K562 (cell line): ENCODE measurements around the gene MAP3K12. TPM values are rescaled to one million over a fixed set of nuclear protein-coding genes. Genes with fewer than 3 reads are reported as not detected.

Experiments
- ATAC-seq: fragments of 200-7000 bp; cut with Tn5 transposase; 3 replicates; pipeline ENCODE4 v1.9.1; 2020; ENCODE audit warnings: moderate library complexity
- BruUV-seq: library from RNA; stranded (reverse); fragments of 400-500 nt; replicated peaks from 2 replicates; lab custom pipeline; 2021; lab: Mats Ljungman, UMichigan
- CTCF ChIA-PET: fragments of 300-600 bp; formaldehyde crosslinking; extraction: SDS; loops from one replicate; lab custom pipeline; 2021; ENCODE audit warnings: low intra/inter-chr PET ratio; lab: Yijun Ruan, JAX
- POLR2A ChIA-PET: fragments of 300-600, 350-650 bp; sonication (Branson Sonifier 250); formaldehyde crosslinking; extraction: SDS; loops from one replicate; lab custom pipeline; 2021; ENCODE audit warnings: antibody characterized with exemption, inconsistent platforms; lab: Yijun Ruan, JAX
- DNase-seq, 4 experiments: peaks; one replicate each; pipeline versions ENCODE4 v3.0.0 to v3.0.0-alpha.2; 2011 to 2018; ENCODE audit warnings: low spot score in 3 of 4, mixed read lengths in 3 of 4; ENCODE audit errors: extremely low read depth in 1 of 4
- FAIRE-seq: peaks from 2 replicates; lab custom pipeline; 2011; peaks lifted over from hg19 to GRCh38; lab: Jason Lieb, UNC
- H2AFZ ChIP-seq: 2 replicates; pipeline ENCODE4 v1.6.0; 2011; ENCODE audit warnings: low read depth, low read length, control low read depth, inconsistent platforms
- H3K27ac ChIP-seq: fragments of 200-600 bp; 3 replicates; pipeline ENCODE4 v1.8.0; 2011; ENCODE audit warnings: low read depth, mild to moderate bottlenecking, control low read depth, inconsistent platforms, low read length, moderate library complexity, mixed read lengths; ENCODE audit errors: extremely low read depth
- H3K27me3 ChIP-seq, 2 experiments: fragments of 300-600 bp in 1 of 2; 2 replicates in 1 of 2; 3 replicates in 1 of 2; pipeline versions ENCODE4 v1.6.0 to v1.8.0; 2011; ENCODE audit warnings: inconsistent platforms in 2 of 2, low read length in 2 of 2, mild to moderate bottlenecking in 1 of 2, mixed read lengths in 1 of 2, moderate library complexity in 1 of 2; ENCODE audit not compliant: control insufficient read depth in 2 of 2, insufficient read depth in 2 of 2
- H3K36me3 ChIP-seq: fragments of 300-600 bp; 3 replicates; pipeline ENCODE4 v1.8.0; 2011; ENCODE audit warnings: mild to moderate bottlenecking, low read length, inconsistent platforms; ENCODE audit not compliant: control insufficient read depth, insufficient read depth
- H3K4me1 ChIP-seq, 2 experiments: fragments of 200-600 bp in 1 of 2; replicated peaks in 1 of 2; 2 replicates in 1 of 2; 3 replicates in 1 of 2; pipeline versions ENCODE4 v1.5.1 to v1.8.0; 2011; ENCODE audit warnings: inconsistent platforms in 2 of 2, low read length in 2 of 2, mild to moderate bottlenecking in 1 of 2, mixed read lengths in 1 of 2, moderate library complexity in 1 of 2; ENCODE audit not compliant: control insufficient read depth in 2 of 2, insufficient read depth in 2 of 2
- H3K4me2 ChIP-seq: 2 replicates; pipeline ENCODE4 v1.6.1; 2011; ENCODE audit warnings: low read length, control low read depth, inconsistent platforms, mixed read lengths; ENCODE audit not compliant: insufficient read depth
- H3K4me3 ChIP-seq: fragments of 200-600 bp; sonication (generic), shearing (Covaris generic); 2 replicates; pipeline ENCODE4 v1.5.1; 2016; ENCODE audit warnings: control low read depth, inconsistent platforms
- H3K79me2 ChIP-seq: fragments of 200-600 bp; 3 replicates; pipeline ENCODE4 v1.8.0; 2011; ENCODE audit warnings: low read length, inconsistent platforms; ENCODE audit not compliant: control insufficient read depth, insufficient read depth
- H3K9ac ChIP-seq, 2 experiments: 2 replicates each; pipeline versions ENCODE4 v1.6.0 to v1.6.1; 2011; ENCODE audit warnings: low read depth in 2 of 2, low read length in 2 of 2, control low read depth in 1 of 2, inconsistent platforms in 1 of 2, mild to moderate bottlenecking in 1 of 2, mixed read lengths in 1 of 2; ENCODE audit not compliant: insufficient read depth in 1 of 2
- H3K9me1 ChIP-seq: one replicate; pipeline ENCODE4 v1.6.0; 2011; ENCODE audit warnings: inconsistent platforms, mild to moderate bottlenecking, low read length, moderate library complexity; ENCODE audit not compliant: control insufficient read depth, insufficient read depth
- H3K9me3 ChIP-seq: replicated peaks from 2 replicates; pipeline ENCODE4 v1.5.1; 2011; ENCODE audit warnings: low read depth, low read length, inconsistent platforms; ENCODE audit not compliant: control insufficient read depth, insufficient read depth
- H4K20me1 ChIP-seq: replicated peaks from 2 replicates; pipeline ENCODE4 v1.6.1; 2011; ENCODE audit warnings: low read length, inconsistent platforms, mixed read lengths; ENCODE audit not compliant: control insufficient read depth, insufficient read depth
- MAZ ChIP-seq, 2 experiments: fragments of 450-650 bp in 1 of 2; sonication (generic) in 1 of 2; formaldehyde crosslinking; IDR thresholded peaks in 1 of 2; conservative IDR thresholded peaks in 1 of 2; 2 replicates each; pipeline versions ENCODE4 v1.4.0 to v1.5.0; 2020; ENCODE audit warnings: mild to moderate bottlenecking in 1 of 2, missing genetic modification reagents in 1 of 2
- MYC ChIP-seq, 2 experiments: fragments of 250-450 bp in 1 of 2; sonication (Bioruptor Pico) in 1 of 2; IDR thresholded peaks; 2 replicates each; pipeline versions ENCODE4 v1.5.1 to v1.6.1; 2012 to 2021; ENCODE audit warnings: low read depth in 2 of 2, borderline replicate concordance in 1 of 2, improper control_type of control experiment in 1 of 2, low read length in 1 of 2, mild to moderate bottlenecking in 1 of 2, moderate library complexity in 1 of 2
- RBM25 ChIP-seq: fragments of 200-400 bp; formaldehyde crosslinking; IDR thresholded peaks from 2 replicates; pipeline ENCODE4 v1.6.1; 2018; ENCODE audit warnings: low read length, low read depth, moderate library complexity; ENCODE audit not compliant: severe bottlenecking
- RFX7 ChIP-seq: fragments of 250-450 bp; sonication (Bioruptor Pico); IDR thresholded peaks from 2 replicates; pipeline ENCODE4 v1.5.1; 2021; ENCODE audit warnings: mild to moderate bottlenecking
- ZBED1 ChIP-seq: IDR thresholded peaks from 2 replicates; pipeline ENCODE4 v1.6.1; 2014
- ZFX ChIP-seq: sonication (generic); formaldehyde crosslinking; IDR thresholded peaks from 2 replicates; pipeline ENCODE4 v1.8.0; 2022; ENCODE audit warnings: mild to moderate bottlenecking, missing genetic modification reagents, moderate library complexity
- ZNF668 ChIP-seq: fragments of 250-450 bp; sonication (Bioruptor Pico); IDR thresholded peaks from 2 replicates; pipeline ENCODE4 v1.8.0; 2022; ENCODE audit warnings: mild to moderate bottlenecking, inconsistent platforms
- WGBS: fragments of 100-300 bp; shearing (Covaris generic); methylation state at CpG from one replicate; pipeline ENCODE4 v1.1.6; 2016; ENCODE audit warnings: low coverage, mixed read lengths; ENCODE audit not compliant: insufficient coverage; ENCODE audit errors: missing lambda C conversion rate; 5-methylcytosine and 5-hydroxymethylcytosine counted together
- in situ Hi-C: fragments of 300-500 bp; cut with MboI; formaldehyde crosslinking; loops from 4 replicates; pipeline ENCODE4 v1.15.0; 2018; ENCODE audit warnings: inconsistent platforms, mixed read lengths
- intact Hi-C: fragments of 100-400 bp; cut with micrococcal nuclease; formaldehyde crosslinking; loops from 2 replicates; pipeline ENCODE4 v1.14.2; 2022
- polyA plus RNA-seq, 8 experiments: library from polyadenylated mRNA; depleted of rRNA in 4 of 8; stranded (reverse) in 5 of 8; unstranded in 3 of 8; fragments of >200 nt; fragmentation: Nextera tagmentation in 2 of 8; fragmentation: Illumina TruSeq in 1 of 8; extraction: Ambion mirVana in 2 of 8; extraction: Trizol in 1 of 8; gene quantifications; 2 replicates each; pipeline versions ENCODE4 v1.2.1 to v1.2.3, GENCODE V29; 2011 to 2014; ENCODE audit warnings: inconsistent platforms in 1 of 8, missing spikeins in 1 of 8
- total RNA-seq, 7 experiments: library from RNA; depleted of rRNA in 6 of 7; stranded (reverse); fragments of >200 nt in 6 of 7; fragmentation: Illumina TruSeq in 2 of 7; extraction: Trizol in 2 of 7; gene quantifications; 2 replicates each; pipeline versions ENCODE4 v1.2.1 to v1.2.3, GENCODE V29; 2011 to 2021; ENCODE audit warnings: low replicate concordance in 1 of 7
- TF ChIP-seq, protein P1 (sequence below): fragments of 200-400 bp; formaldehyde crosslinking; IDR thresholded peaks from 2 replicates; pipeline ENCODE4 v1.6.1; 2017; ENCODE audit warnings: mild to moderate bottlenecking, low read depth, low read length, moderate library complexity
- TF ChIP-seq, protein P2 (sequence below): fragments of 200-800 bp; sonication (Bioruptor generic); IDR thresholded peaks from 2 replicates; pipeline ENCODE4 v1.6.1; 2017; ENCODE audit warnings: missing genetic modification characterization, missing compliant biosample characterization

The MAP3K12 gene
- total and polyA plus RNA-seq, 9 of the 15 experiments (the other 6 are each of a cell fraction or from before 2014, with no cell fraction given): 0.10 to 2.4 (median 1.6) TPM

DNA sequence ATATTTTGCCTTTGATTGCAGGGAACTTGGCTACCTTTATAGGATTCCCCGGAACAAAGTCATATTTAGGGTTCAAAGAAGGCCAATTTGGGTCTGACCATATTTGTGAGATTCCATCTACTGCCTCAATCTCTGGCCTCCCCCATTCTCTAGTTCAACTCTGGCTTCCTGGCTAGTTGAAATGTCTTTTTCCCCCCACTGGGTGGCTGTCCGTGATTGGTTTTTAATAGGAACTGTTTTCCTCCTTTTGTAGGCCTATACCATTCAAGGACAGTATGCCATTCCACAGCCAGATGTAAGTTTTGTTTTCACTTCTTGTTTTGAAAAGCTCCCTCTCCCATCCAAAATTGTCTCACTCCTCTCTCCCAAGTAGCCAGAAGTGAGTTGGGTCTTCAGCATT, 33.6 kb downstream of the MAP3K12 start:
- 78% methylated on average over 2 of the region's 2 CpGs for WGBS
- H3K9ac ChIP-seq: no peak overlapping the region
- H3K9me1 ChIP-seq: no peaks in the 10 kb centered on the region
- no peak overlapping the region for H3K4me3 ChIP-seq
- intact Hi-C loops (no loop called here), in situ Hi-C loops (no loop called here)
- H3K9me3 ChIP-seq: no peaks in the 10 kb centered on the region
- no peak overlapping the region for H2AFZ ChIP-seq
- CTCF ChIA-PET: interaction anchor here (1.1 kb wide), 1 partner anchor 43 kb away, joined by 3 read pairs; no protein-coding TSS in a partner anchor
- peaks cover 21% of the 10 kb centered on the region for H4K20me1 ChIP-seq
- no peaks in the 10 kb centered on the region for H3K27me3 ChIP-seq
- peaks cover 100% of the 10 kb centered on the region for H3K36me3 ChIP-seq
- ATAC-seq (no peak), DNase-seq (no peak), FAIRE-seq (no peak)
- peaks cover 0 to 3% of the 10 kb centered on the region in 2 experiments; a peak in 1 of 5 replicates for H3K4me1 ChIP-seq
- TF ChIP-seq, protein P1, sequence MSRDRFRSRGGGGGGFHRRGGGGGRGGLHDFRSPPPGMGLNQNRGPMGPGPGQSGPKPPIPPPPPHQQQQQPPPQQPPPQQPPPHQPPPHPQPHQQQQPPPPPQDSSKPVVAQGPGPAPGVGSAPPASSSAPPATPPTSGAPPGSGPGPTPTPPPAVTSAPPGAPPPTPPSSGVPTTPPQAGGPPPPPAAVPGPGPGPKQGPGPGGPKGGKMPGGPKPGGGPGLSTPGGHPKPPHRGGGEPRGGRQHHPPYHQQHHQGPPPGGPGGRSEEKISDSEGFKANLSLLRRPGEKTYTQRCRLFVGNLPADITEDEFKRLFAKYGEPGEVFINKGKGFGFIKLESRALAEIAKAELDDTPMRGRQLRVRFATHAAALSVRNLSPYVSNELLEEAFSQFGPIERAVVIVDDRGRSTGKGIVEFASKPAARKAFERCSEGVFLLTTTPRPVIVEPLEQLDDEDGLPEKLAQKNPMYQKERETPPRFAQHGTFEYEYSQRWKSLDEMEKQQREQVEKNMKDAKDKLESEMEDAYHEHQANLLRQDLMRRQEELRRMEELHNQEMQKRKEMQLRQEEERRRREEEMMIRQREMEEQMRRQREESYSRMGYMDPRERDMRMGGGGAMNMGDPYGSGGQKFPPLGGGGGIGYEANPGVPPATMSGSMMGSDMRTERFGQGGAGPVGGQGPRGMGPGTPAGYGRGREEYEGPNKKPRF: no peak
- TF ChIP-seq RBM25 (no peak), MAZ (CRISPR knock-in tag; conservative IDR thresholded peaks at IDR 0.05 in 1 of 2, IDR thresholded peaks at IDR 0.05 in 1 of 2) (no peak), RFX7 (no peak), ZBED1 (no peak), ZNF668 (CRISPR knock-in tag) (no peak), ZFX (no peak), MYC (IDR thresholded peaks at IDR 0.05; ENCODE audit: low read depth, low read length) (no peak), MYC (CRISPR knock-in tag; IDR thresholded peaks at IDR 0.05; ENCODE audit: borderline replicate concordance, low read depth) (no peak)
- TF ChIP-seq, protein P2, sequence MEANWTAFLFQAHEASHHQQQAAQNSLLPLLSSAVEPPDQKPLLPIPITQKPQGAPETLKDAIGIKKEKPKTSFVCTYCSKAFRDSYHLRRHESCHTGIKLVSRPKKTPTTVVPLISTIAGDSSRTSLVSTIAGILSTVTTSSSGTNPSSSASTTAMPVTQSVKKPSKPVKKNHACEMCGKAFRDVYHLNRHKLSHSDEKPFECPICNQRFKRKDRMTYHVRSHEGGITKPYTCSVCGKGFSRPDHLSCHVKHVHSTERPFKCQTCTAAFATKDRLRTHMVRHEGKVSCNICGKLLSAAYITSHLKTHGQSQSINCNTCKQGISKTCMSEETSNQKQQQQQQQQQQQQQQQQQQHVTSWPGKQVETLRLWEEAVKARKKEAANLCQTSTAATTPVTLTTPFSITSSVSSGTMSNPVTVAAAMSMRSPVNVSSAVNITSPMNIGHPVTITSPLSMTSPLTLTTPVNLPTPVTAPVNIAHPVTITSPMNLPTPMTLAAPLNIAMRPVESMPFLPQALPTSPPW (CRISPR knock-in tag): no peak
- BruUV-seq: TSS peak; percentile 2
- no peak overlapping the region for H3K27ac ChIP-seq
- POLR2A ChIA-PET: interaction anchor here (1.3 to 8.8 kb wide), 4 partner anchors 9 to 35 kb away, joined by 3 to 87 read pairs (median 16); partner anchors contain the start of gene TARBP2
- H3K79me2 ChIP-seq: peaks cover 80% of the 10 kb centered on the region
- no peak overlapping the region for H3K4me2 ChIP-seq
